Ishikawa (cell line): ENCODE measurements around the gene EXOC1L.

Experiments
- CEBPB ChIP-seq: IDR thresholded peaks from 2 replicates; pipeline ENCODE4 v1.6.1; 2012
- CREB1 ChIP-seq: IDR thresholded peaks from 2 replicates; pipeline ENCODE4 v1.6.1; 2012; ENCODE audit warnings: low read depth
- EGR1 ChIP-seq: IDR thresholded peaks from 2 replicates; pipeline ENCODE4 v1.6.1; 2012
- EP300 ChIP-seq: IDR thresholded peaks from 2 replicates; pipeline ENCODE4 v1.6.1; 2012; ENCODE audit warnings: borderline replicate concordance
- FOXM1 ChIP-seq: IDR thresholded peaks from 2 replicates; pipeline ENCODE4 v1.6.1; 2012; ENCODE audit warnings: low read depth, borderline replicate concordance
- NFIC ChIP-seq: IDR thresholded peaks from 2 replicates; pipeline ENCODE4 v1.6.1; 2012
- RAD21 ChIP-seq: IDR thresholded peaks from 2 replicates; pipeline ENCODE4 v1.6.1; 2012; ENCODE audit warnings: low read depth
- TAF1 ChIP-seq: IDR thresholded peaks from 2 replicates; pipeline ENCODE4 v1.6.1; 2012; ENCODE audit warnings: low read depth, mild to moderate bottlenecking
- TCF12 ChIP-seq: IDR thresholded peaks from 2 replicates; pipeline ENCODE4 v1.6.1; 2012; ENCODE audit warnings: low read depth
- TEAD4 ChIP-seq: IDR thresholded peaks from 2 replicates; pipeline ENCODE4 v1.6.1; 2012
- YY1 ChIP-seq: IDR thresholded peaks from 2 replicates; pipeline ENCODE4 v1.6.1; 2012; ENCODE audit warnings: low read depth
- ZBTB7A ChIP-seq: IDR thresholded peaks from 2 replicates; pipeline ENCODE4 v1.6.1; 2012; ENCODE audit warnings: low read depth
- TF ChIP-seq, protein P1 (sequence below): IDR thresholded peaks from 2 replicates; pipeline ENCODE4 v1.6.1; 2012; ENCODE audit warnings: low read depth, mild to moderate bottlenecking
- TF ChIP-seq, protein P2 (sequence below): IDR thresholded peaks from 2 replicates; pipeline ENCODE4 v1.6.1; 2012
- TF ChIP-seq, protein P3 (sequence below): IDR thresholded peaks from 2 replicates; pipeline ENCODE4 v1.6.1; 2012

EXOC1L gene

DNA sequence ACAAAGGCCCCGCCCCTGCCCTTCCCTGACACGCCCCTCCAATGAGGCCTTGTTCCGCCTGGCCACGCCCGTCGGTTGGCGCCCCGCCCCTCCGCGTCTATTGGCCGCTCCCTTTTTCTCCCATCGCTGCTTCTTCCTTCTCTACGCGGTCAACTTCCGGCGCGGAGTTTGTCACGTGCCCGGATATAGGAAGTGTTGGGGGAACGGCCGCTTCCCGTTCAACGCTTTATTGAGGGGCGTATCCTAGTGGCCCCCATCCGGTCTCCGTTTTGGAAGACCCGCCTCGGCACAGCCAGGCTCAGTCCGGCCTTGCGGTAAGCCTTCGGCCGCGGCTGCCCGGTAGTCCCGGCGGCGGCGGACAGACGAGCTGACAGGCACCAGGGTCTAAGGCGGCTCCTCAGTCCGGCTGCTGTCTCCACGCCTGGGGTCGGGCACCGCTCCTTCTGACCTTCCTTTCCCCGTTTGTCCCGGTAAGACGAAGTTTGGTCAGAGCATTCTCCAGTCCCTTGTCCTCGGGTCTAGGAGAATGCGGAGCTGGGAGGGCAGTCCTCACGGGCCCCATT is 34.0 kb downstream of the EXOC1L start, which contains the start of gene EXOC1:
EXOC1 (plus strand) TSS at position 165 of the 563 bp plus-strand sequence. CDS start 4,676 bp downstream, outside the sequence.
- TF ChIP-seq TAF1 (peak; percentile 70), ZBTB7A (peak; percentile 65; the same call in 1 of the 2 replicates), RAD21 (no peak), TCF12 (peak; percentile 61), FOXM1 (no peak), EGR1 (no peak), NFIC (no peak), TEAD4 (no peak), CREB1 (peak; percentile 33; the same call in 1 of the 2 replicates), YY1 (no peak), CEBPB (no peak), EP300 (no peak; the same call in 1 of the 2 replicates)
- TF ChIP-seq, protein P1, sequence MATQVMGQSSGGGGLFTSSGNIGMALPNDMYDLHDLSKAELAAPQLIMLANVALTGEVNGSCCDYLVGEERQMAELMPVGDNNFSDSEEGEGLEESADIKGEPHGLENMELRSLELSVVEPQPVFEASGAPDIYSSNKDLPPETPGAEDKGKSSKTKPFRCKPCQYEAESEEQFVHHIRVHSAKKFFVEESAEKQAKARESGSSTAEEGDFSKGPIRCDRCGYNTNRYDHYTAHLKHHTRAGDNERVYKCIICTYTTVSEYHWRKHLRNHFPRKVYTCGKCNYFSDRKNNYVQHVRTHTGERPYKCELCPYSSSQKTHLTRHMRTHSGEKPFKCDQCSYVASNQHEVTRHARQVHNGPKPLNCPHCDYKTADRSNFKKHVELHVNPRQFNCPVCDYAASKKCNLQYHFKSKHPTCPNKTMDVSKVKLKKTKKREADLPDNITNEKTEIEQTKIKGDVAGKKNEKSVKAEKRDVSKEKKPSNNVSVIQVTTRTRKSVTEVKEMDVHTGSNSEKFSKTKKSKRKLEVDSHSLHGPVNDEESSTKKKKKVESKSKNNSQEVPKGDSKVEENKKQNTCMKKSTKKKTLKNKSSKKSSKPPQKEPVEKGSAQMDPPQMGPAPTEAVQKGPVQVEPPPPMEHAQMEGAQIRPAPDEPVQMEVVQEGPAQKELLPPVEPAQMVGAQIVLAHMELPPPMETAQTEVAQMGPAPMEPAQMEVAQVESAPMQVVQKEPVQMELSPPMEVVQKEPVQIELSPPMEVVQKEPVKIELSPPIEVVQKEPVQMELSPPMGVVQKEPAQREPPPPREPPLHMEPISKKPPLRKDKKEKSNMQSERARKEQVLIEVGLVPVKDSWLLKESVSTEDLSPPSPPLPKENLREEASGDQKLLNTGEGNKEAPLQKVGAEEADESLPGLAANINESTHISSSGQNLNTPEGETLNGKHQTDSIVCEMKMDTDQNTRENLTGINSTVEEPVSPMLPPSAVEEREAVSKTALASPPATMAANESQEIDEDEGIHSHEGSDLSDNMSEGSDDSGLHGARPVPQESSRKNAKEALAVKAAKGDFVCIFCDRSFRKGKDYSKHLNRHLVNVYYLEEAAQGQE = no peak
- TF ChIP-seq, protein P2, sequence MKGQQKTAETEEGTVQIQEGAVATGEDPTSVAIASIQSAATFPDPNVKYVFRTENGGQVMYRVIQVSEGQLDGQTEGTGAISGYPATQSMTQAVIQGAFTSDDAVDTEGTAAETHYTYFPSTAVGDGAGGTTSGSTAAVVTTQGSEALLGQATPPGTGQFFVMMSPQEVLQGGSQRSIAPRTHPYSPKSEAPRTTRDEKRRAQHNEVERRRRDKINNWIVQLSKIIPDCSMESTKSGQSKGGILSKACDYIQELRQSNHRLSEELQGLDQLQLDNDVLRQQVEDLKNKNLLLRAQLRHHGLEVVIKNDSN = peak; percentile 99
- TF ChIP-seq, protein P3, sequence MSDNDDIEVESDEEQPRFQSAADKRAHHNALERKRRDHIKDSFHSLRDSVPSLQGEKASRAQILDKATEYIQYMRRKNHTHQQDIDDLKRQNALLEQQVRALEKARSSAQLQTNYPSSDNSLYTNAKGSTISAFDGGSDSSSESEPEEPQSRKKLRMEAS = peak; percentile 39; the same call in 1 of the 2 replicates

DNA sequence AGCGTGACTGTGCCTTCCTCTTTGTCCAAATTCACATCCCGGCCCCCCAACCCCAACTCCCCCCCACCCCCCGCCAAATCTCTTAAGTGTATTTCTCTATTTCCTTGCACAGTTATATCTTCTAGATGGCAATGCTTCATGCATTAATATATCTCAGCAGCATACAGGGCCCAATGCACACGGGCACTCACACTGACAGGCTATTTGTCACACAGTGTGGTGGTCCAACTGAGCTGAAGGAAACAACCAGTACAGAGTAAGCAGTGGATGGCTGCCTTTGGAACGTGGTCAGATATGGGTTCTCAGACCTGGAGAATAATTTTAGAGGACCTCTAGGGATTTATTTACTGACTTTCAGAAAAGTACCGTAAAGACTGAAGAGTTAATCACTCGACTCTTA is 34.5 kb downstream of the EXOC1L start:
- TF ChIP-seq NFIC = no peak
- TF ChIP-seq, protein P3 = no peak
- no peak for TF ChIP-seq CEBPB
- TF ChIP-seq EP300 = no peak
- no peak for TF ChIP-seq CREB1
- TF ChIP-seq TCF12 = no peak

DNA sequence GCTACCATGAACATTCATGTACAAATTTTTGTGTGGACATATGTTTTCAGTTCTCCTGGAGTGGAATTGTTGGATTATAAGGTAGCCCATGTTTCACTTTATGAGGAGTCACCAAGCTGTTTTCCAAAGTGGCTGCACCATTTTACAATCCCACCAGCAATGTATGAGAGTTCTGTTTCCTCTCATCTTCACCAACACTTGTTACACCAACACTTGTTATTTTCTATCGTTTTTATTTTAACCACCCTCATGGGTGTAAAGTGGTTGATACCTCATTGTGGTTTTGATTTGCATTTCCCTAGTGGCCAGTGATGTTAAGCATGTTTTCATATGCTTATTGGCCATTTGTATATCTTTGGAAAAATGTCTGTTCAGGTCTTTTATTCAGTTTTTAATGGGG is 38.0 kb downstream of the EXOC1L start:
- TF ChIP-seq NFIC = no peak
- TF ChIP-seq FOXM1 = no peak
- TF ChIP-seq TAF1 = no peak

DNA sequence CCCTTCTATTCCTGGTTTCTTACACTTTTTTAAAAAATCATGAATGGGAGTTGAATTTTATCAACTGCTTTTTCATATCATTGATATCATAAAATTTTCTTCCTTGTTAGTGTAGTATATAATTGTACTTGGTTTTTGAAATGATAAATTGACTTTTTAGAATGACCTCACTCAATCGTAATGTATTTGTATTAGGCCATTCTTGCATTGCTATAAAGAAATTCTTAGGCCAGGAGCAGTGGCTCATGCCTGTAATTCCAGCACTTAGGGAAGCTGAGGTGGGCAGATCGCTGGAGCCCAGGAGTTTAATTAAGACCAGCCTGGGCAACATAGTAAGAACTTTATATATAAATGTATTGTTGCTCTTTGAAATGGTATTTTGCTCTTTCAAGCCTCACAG is 40.1 kb downstream of the EXOC1L start:
- TF ChIP-seq EGR1 = no peak
- no peak for TF ChIP-seq FOXM1
- TF ChIP-seq, protein P3 = no peak
- TF ChIP-seq ZBTB7A = no peak
- no peak for TF ChIP-seq NFIC
- no peak for TF ChIP-seq CREB1
- no peak for TF ChIP-seq YY1
- TF ChIP-seq TEAD4 = no peak
- TF ChIP-seq EP300 = no peak
- TF ChIP-seq, protein P2 = no peak

DNA sequence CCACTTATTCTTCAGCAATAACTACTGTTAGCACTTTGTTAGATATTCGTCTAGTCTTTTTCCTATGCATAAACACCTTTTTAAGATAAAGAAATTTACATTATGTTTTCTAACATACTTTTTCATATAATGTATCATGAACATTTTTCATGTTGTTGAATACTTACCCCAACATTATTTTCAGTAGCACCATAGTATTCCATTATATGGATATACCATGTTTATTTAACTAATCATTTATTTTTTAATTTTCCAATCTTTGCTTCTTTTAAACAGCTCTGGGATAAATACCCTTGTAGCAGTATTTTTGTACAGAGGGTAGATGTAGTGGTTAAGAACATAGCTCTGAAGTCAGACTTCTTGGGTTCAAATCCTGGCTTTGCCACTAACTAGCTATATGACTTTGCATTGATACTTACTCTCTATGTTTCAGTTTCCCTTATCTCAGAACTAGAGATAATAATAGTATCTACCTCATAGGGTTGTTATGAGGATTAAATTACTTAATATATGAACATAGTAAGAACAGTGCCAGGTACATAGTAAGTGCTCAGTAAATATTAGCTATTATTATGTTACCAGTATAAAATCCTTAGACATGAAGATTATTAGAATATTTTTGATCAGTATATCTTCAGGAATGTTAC is 45.1 kb downstream of the EXOC1L start:
- no peak for TF ChIP-seq EP300
- TF ChIP-seq, protein P1 = no peak
- no peak for TF ChIP-seq CREB1
- no peak for TF ChIP-seq RAD21
- TF ChIP-seq EGR1 = no peak
- TF ChIP-seq TAF1 = no peak
- no peak for TF ChIP-seq CEBPB
- TF ChIP-seq, protein P3 = no peak
- TF ChIP-seq TEAD4 = no peak
